SK-N-SH (cell line): ENCODE data around the gene NEMP1. TPM values are rescaled to one million over a fixed set of nuclear protein-coding genes. Genes with fewer than 3 reads are reported as not detected.

Experiments
- CTCF ChIA-PET: fragments of 300-600, 350-600 bp; formaldehyde crosslinking; extraction: SDS; loops from one replicate; lab custom pipeline; 2021; lab: Yijun Ruan, JAX
- POLR2A ChIA-PET: fragments of 350-600 bp; sonication (Branson Sonifier 250); formaldehyde crosslinking; extraction: SDS; loops from one replicate; lab custom pipeline; 2020; ENCODE audit warnings: antibody characterized with exemption, inconsistent platforms; lab: Yijun Ruan, JAX
- DNase-seq: peaks from one replicate; pipeline ENCODE4 v3.0.0; 2012
- H2AFZ ChIP-seq: fragments of 200-600 bp; sonication (generic); 2 replicates; pipeline ENCODE4 v1.8.1; 2016; ENCODE audit warnings: antibody characterized with exemption, mild to moderate bottlenecking, low read depth
- H3F3A ChIP-seq: fragments of 200-600 bp; sonication (generic); replicated peaks from 2 replicates; pipeline ENCODE3; 2016; ENCODE audit warnings: antibody characterized with exemption, mild to moderate bottlenecking; ENCODE audit not compliant: insufficient read depth
- H3K27ac ChIP-seq, 2 experiments: fragments of 200-500 bp in 1 of 2; fragments of 200-600 bp in 1 of 2; sonication (Bioruptor generic) in 1 of 2; sonication (generic), shearing (Covaris generic) in 1 of 2; 2 replicates each; pipeline versions ENCODE4 v1.5.1 to v1.6.1; 2014 to 2016; ENCODE audit warnings: low read depth in 2 of 2, inconsistent platforms in 1 of 2, low read length in 1 of 2, mild to moderate bottlenecking in 1 of 2, mixed read lengths in 1 of 2
- H3K27me3 ChIP-seq: fragments of 200-600 bp; sonication (generic), shearing (Covaris generic); 2 replicates; pipeline ENCODE4 v1.6.1; 2016; ENCODE audit warnings: mixed run types; ENCODE audit not compliant: insufficient read depth
- H3K36me3 ChIP-seq, 2 experiments: fragments of 200-500 bp in 1 of 2; fragments of 200-600 bp in 1 of 2; sonication (Bioruptor generic) in 1 of 2; sonication (generic) in 1 of 2; replicated peaks in 1 of 2; 2 replicates each; pipeline versions ENCODE3 to v1.5.1; 2014 to 2016; ENCODE audit warnings: low read length in 1 of 2, mild to moderate bottlenecking in 1 of 2; ENCODE audit not compliant: insufficient read depth in 2 of 2, control insufficient read depth in 1 of 2
- H3K4me1 ChIP-seq, 2 experiments: fragments of 200-500 bp in 1 of 2; fragments of 200-600 bp in 1 of 2; sonication (Bioruptor generic) in 1 of 2; sonication (generic), shearing (Covaris generic) in 1 of 2; 2 replicates each; pipeline versions ENCODE4 v1.5.1 to v1.6.1; 2014 to 2016; ENCODE audit warnings: low read depth in 1 of 2, low read length in 1 of 2, mixed run types in 1 of 2; ENCODE audit not compliant: insufficient read depth in 2 of 2, control insufficient read depth in 1 of 2
- H3K4me2 ChIP-seq: fragments of 200-600 bp; sonication (generic), shearing (Covaris generic); 2 replicates; pipeline ENCODE4 v1.6.1; 2017; ENCODE audit warnings: mixed run types
- H3K4me3 ChIP-seq, 2 experiments: fragments of 200-500 bp in 1 of 2; fragments of 200-600 bp in 1 of 2; sonication (Bioruptor generic) in 1 of 2; sonication (generic), shearing (Covaris generic) in 1 of 2; 2 replicates each; pipeline versions ENCODE4 v1.5.1 to v1.8.1; 2014 to 2016; ENCODE audit warnings: low read depth in 2 of 2, inconsistent platforms in 1 of 2, low read length in 1 of 2, mild to moderate bottlenecking in 1 of 2, mixed read lengths in 1 of 2, moderate library complexity in 1 of 2
- H3K79me2 ChIP-seq: fragments of 200-600 bp; sonication (generic); 2 replicates; pipeline ENCODE4 v1.8.1; 2017; ENCODE audit warnings: mild to moderate bottlenecking; ENCODE audit not compliant: insufficient read depth
- H3K9ac ChIP-seq: fragments of 200-600 bp; sonication (generic); 2 replicates; pipeline ENCODE4 v1.6.1; 2017; ENCODE audit warnings: mixed run types
- H3K9me2 ChIP-seq: fragments of 200-600 bp; sonication (generic); 2 replicates; pipeline ENCODE4 v1.6.1; 2017; ENCODE audit warnings: mixed run types
- H3K9me3 ChIP-seq: fragments of 200-600 bp; sonication (generic); 2 replicates; pipeline ENCODE4 v1.6.1; 2017; ENCODE audit warnings: mixed run types, mild to moderate bottlenecking, moderate library complexity
- H4K20me1 ChIP-seq: fragments of 200-600 bp; sonication (generic); 2 replicates; pipeline ENCODE4 v1.6.1; 2017; ENCODE audit warnings: mild to moderate bottlenecking, mixed run types; ENCODE audit not compliant: insufficient read depth
- ELF1 ChIP-seq: IDR thresholded peaks from 2 replicates; pipeline ENCODE4 v1.4.0; 2012
- EZH2phosphoT487 ChIP-seq: fragments of 200-600 bp; sonication (generic); IDR thresholded peaks from 2 replicates; pipeline ENCODE4 v1.6.1; 2017; ENCODE audit warnings: low read depth, mixed run types, mild to moderate bottlenecking, antibody characterized with exemption, moderate library complexity, borderline replicate concordance
- FOXJ3 ChIP-seq: sonication (generic); formaldehyde crosslinking; IDR thresholded peaks from 2 replicates; pipeline ENCODE4 v1.5.1; 2020; ENCODE audit warnings: mild to moderate bottlenecking, missing genetic modification reagents
- GABPA ChIP-seq: IDR thresholded peaks from 2 replicates; pipeline ENCODE4 v1.4.0; 2012; ENCODE audit warnings: low read depth, mild to moderate bottlenecking
- GATA2 ChIP-seq: sonication (generic); formaldehyde crosslinking; IDR thresholded peaks from 2 replicates; pipeline ENCODE4 v1.5.0; 2020; ENCODE audit warnings: mild to moderate bottlenecking, missing genetic modification reagents
- MEF2A ChIP-seq: IDR thresholded peaks from 2 replicates; pipeline ENCODE4 v1.4.0; 2012; ENCODE audit warnings: low read depth, borderline replicate concordance
- MXI1 ChIP-seq: IDR thresholded peaks from 2 replicates; pipeline ENCODE4 v1.6.1; 2012; ENCODE audit warnings: mild to moderate bottlenecking, low read depth, low read length, improper control_type of control experiment
- NRF1 ChIP-seq: IDR thresholded peaks from 2 replicates; pipeline ENCODE4 v1.6.1; 2012; ENCODE audit warnings: low read depth, mild to moderate bottlenecking, low read length
- POLR2AphosphoS5 ChIP-seq: IDR thresholded peaks from 2 replicates; pipeline ENCODE4 v1.6.1; 2012; ENCODE audit warnings: low read depth, low read length
- RFX5 ChIP-seq: IDR thresholded peaks from 2 replicates; pipeline ENCODE4 v1.6.1; 2012; ENCODE audit warnings: mild to moderate bottlenecking, improper control_type of control experiment, low read length
- RXRA ChIP-seq: IDR thresholded peaks from 2 replicates; pipeline ENCODE4 v1.4.0; 2012; ENCODE audit warnings: low read depth, mild to moderate bottlenecking, borderline replicate concordance
- SMC3 ChIP-seq: IDR thresholded peaks from 2 replicates; pipeline ENCODE4 v1.6.1; 2012; ENCODE audit warnings: low read depth, low read length, improper control_type of control experiment
- TAF1 ChIP-seq: IDR thresholded peaks from 2 replicates; pipeline ENCODE4 v1.6.1; 2012; ENCODE audit warnings: low read depth, mild to moderate bottlenecking, low read length, moderate library complexity, borderline replicate concordance
- YY1 ChIP-seq: IDR thresholded peaks from 2 replicates; pipeline ENCODE4 v1.4.0; 2012; ENCODE audit warnings: low read depth, mild to moderate bottlenecking
- WGBS: methylation state at CpG from one replicate; pipeline ENCODE4 v1.1.6; 2017; ENCODE audit warnings: low lambda C conversion rate; 5-methylcytosine and 5-hydroxymethylcytosine counted together
- polyA plus RNA-seq, 3 experiments: library from polyadenylated mRNA; depleted of rRNA; stranded (reverse); fragments of >200 nt; gene quantifications; 2 replicates each; pipeline ENCODE4 v1.2.3, GENCODE V29; 2012
- TF ChIP-seq, protein P1 (sequence below): IDR thresholded peaks from 2 replicates; pipeline ENCODE4 v1.4.0; 2012; ENCODE audit warnings: low read depth, borderline replicate concordance
- TF ChIP-seq, protein P2 (sequence below): fragments of 150-350 bp; IDR thresholded peaks from 2 replicates; pipeline ENCODE4 v1.6.1; 2017; ENCODE audit warnings: antibody characterized with exemption, low read length, low read depth, borderline replicate concordance
- TF ChIP-seq, protein P3 (sequence below): IDR thresholded peaks from 2 replicates; pipeline ENCODE4; 2012

Gene NEMP1
- polyA plus RNA-seq, 1 of the 3 experiments (the other 2 are of a cell fraction) = 6.2 TPM

DNA sequence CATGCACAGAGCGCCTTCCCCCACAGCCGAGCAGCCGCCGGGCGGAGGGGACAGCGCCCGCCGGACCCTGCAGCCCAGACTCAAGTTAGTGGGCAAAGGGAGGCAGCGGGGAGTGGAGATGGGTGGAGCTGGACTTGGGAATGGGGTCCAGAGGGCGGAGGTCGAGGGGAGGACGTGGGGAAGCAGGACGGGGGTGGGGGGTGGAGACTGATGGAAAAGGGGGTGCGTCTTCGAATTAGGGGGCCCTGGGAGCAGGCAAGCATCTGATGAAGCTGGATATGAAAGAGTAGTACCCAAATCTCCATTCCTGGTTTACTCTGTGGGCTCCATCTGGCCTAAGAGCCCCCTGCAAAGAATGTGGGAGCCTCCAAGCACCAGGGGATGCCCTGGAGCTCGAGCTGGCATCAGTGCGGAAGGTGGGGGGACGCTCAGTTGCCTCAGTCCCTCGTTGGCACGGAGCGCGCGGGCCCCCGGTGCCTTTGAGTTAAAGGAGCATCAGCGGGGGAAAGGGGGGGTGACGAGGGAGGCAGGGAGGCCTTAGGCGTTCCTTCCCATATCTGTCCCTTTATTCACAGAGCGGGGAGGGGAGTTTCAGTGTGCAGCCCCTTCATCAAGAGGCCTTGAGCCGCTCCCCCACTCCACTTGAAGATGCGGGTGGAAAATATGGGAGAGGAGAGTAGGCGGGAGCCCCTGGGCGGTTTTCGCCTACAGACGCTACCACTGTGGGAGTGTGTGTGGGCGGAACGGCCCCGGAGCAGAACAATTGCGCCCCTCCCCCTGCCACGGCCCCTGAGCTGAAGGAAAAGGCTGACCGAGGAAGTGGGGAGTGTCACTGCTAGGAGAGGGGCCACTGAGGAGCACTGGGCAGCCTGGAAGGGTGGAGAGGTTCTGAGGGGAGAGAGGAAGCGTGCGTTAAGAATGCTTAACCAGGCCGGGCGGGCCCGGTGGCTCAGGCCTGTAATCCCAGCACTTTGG is 11.0 kb upstream of the NEMP1 start:
- Histone ChIP-seq H3K36me3 (peaks cover 22 to 32% of the 10 kb centered on the region in 2 experiments), H3K9ac (peak overlapping the region; percentile 81), H3K79me2 (peaks cover 39% of the 10 kb centered on the region), H3K27ac (peak overlapping the region; percentile 82 to 90), H3F3A (peaks cover 34% of the 10 kb centered on the region), H3K4me3 (peak overlapping the region; percentile 77 to 90), H3K27me3 (no peaks in the 10 kb centered on the region), H2AFZ (0 out of 2 replicates have a peak overlapping the region, but pooled peaks have one; percentile 53), H3K4me1 (peaks cover 22 to 23% of the 10 kb centered on the region in 2 experiments; a peak in 2 of 4 replicates), H4K20me1 (peaks cover 35% of the 10 kb centered on the region), H3K9me2 (no peaks in the 10 kb centered on the region), H3K9me3 (no peaks in the 10 kb centered on the region), H3K4me2 (peak overlapping the region; percentile 89)
- peak; percentile 69 for DNase-seq
- WGBS = 3% methylated on average over 39 of the region's 45 CpGs
- CTCF ChIA-PET = interaction anchor here (0.8 to 23.2 kb wide), 9 partner anchors 10 to 425 kb away, joined by 3 to 339 read pairs (median 4); partner anchors contain the start of genes MYO1A, NEMP1 and STAT6
- POLR2A ChIA-PET = interaction anchor here (1.0 to 1.3 kb wide), 2 partner anchors 11 to 20 kb away, joined by 3 to 4 read pairs; partner anchors contain the start of gene NEMP1
- TF ChIP-seq RFX5 (no peak), ELF1 (no peak), MXI1 (0 out of 2 replicates have a peak, but pooled peaks have one; percentile 22), GATA2 (CRISPR knock-in tag) (no peak), RXRA (no peak)
- TF ChIP-seq, protein P1, sequence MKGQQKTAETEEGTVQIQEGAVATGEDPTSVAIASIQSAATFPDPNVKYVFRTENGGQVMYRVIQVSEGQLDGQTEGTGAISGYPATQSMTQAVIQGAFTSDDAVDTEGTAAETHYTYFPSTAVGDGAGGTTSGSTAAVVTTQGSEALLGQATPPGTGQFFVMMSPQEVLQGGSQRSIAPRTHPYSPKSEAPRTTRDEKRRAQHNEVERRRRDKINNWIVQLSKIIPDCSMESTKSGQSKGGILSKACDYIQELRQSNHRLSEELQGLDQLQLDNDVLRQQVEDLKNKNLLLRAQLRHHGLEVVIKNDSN = no peak

DNA sequence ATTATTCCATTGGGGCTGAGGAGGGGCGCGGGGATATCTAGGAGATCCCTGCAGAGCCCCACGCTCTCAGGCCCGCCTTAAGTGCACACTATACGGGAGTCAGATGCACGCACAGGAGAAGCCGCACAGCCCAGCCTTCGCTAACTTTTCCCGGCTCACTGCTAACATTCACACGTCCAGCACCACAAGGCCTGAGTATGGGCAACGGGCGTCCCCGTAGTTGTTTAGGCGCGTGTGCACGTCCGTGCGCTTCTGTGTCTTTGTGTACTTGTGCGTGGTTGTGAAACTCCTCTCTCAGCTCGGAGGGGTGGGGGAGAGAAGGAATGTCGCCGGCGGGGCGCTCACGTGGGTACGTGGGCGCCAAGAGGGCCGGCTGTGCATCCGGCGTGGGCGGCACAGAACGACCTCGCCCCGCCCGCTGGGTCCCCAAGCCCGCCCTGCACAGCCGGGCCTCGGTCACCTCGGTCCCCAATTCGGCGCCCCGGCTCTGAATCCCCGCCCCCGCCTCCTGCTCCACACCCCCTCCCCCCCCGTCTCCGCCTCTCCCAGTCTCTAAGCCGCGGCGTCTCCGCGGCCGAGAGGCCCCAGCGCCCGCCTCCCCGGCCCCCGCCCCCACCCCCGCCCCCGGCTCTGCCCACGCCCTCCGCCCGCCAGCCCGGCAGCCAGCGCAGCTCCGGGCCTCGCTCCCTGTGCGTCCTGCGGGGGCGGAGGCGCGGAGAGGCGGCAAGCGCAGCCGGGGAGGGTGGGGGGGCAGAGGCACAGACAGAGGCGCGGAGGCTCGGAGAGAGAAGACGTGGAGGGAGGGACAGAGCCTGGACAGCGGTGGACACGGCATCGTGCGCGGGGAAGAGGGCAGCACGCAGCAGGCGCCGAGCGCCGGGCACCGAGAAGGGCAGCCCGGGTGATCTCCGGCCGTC is 10.0 kb upstream of the NEMP1 start, which contains the start of gene NAB2:
Gene NAB2 (plus strand): TSS at position 761 of the 917 bp plus-strand sequence. CDS start 158 bp downstream, outside the sequence.
- peaks cover 22 to 23% of the 10 kb centered on the region in 2 experiments; a peak in 2 of 4 replicates for H3K4me1 ChIP-seq
- H4K20me1 ChIP-seq = peaks cover 31% of the 10 kb centered on the region
- H2AFZ ChIP-seq = 0 out of 2 replicates have a peak within 1 kb of the TSS, but pooled peaks have one; percentile 53
- under 1% methylated on average over 37 of the region's 91 CpGs for WGBS
- H3K79me2 ChIP-seq = peaks cover 39% of the 10 kb centered on the region
- H3K27ac ChIP-seq = peak within 1 kb of the TSS; percentile 96 to 98
- no peaks in the 10 kb centered on the region for H3K9me3 ChIP-seq
- ChIA-PET CTCF (interaction anchor here (0.8 to 23.2 kb wide), 8 partner anchors 14 to 426 kb away, joined by 3 to 339 read pairs (median 6); partner anchors contain the start of genes LRP1, MYO1A, NEMP1 and STAT6), POLR2A (interaction anchor here (1.0 to 1.3 kb wide), 2 partner anchors 10 to 19 kb away, joined by 3 to 4 read pairs; partner anchors contain the start of gene NEMP1)
- H3K9ac ChIP-seq = peak within 1 kb of the TSS; percentile 86
- no peaks in the 10 kb centered on the region for H3K27me3 ChIP-seq
- H3K4me2 ChIP-seq = peak within 1 kb of the TSS; percentile 92
- H3F3A ChIP-seq = peaks cover 37% of the 10 kb centered on the region
- no peaks in the 10 kb centered on the region for H3K9me2 ChIP-seq
- peak; percentile 96 for DNase-seq
- H3K36me3 ChIP-seq = peaks cover 20 to 25% of the 10 kb centered on the region in 2 experiments
- peak within 1 kb of the TSS; percentile 77 to 90 for H3K4me3 ChIP-seq
- TF ChIP-seq FOXJ3 (no peak), YY1 (0 out of 2 replicates have a peak, but pooled peaks have one; percentile 40), EZH2phosphoT487 (no peak), RXRA (no peak), MEF2A (no peak), GABPA (no peak; the same call in 1 of the 2 replicates), SMC3 (0 out of 2 replicates have a peak, but pooled peaks have one; percentile 4), POLR2AphosphoS5 (peak; percentile 49), NRF1 (peak; percentile 17; the same call in 1 of the 2 replicates), ELF1 (no peak), TAF1 (peak; percentile 76)
- TF ChIP-seq, protein P2, sequence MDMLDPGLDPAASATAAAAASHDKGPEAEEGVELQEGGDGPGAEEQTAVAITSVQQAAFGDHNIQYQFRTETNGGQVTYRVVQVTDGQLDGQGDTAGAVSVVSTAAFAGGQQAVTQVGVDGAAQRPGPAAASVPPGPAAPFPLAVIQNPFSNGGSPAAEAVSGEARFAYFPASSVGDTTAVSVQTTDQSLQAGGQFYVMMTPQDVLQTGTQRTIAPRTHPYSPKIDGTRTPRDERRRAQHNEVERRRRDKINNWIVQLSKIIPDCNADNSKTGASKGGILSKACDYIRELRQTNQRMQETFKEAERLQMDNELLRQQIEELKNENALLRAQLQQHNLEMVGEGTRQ = peak; percentile 38; the same call in 1 of the 2 replicates
- TF ChIP-seq, protein P1 = peak; percentile 83
- TF ChIP-seq, protein P3, sequence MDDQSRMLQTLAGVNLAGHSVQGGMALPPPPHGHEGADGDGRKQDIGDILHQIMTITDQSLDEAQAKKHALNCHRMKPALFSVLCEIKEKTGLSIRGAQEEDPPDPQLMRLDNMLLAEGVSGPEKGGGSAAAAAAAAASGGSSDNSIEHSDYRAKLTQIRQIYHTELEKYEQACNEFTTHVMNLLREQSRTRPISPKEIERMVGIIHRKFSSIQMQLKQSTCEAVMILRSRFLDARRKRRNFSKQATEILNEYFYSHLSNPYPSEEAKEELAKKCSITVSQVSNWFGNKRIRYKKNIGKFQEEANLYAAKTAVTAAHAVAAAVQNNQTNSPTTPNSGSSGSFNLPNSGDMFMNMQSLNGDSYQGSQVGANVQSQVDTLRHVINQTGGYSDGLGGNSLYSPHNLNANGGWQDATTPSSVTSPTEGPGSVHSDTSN = no peak
